ENCODE data around the gene SENP1.
A peak's percentile ranks its signal among the peaks of the same experiment; 100 is the strongest.

The SENP1 gene

GRCh38 chr12:48084066-48084465 lies 21.8 kb downstream of the SENP1 start:
- Histone ChIP-seq H3K79me2 (ENCODE audit: insufficient read depth, low read length) (no peaks in the 10 kb centered on the region), H2AFZ (ENCODE audit: low read depth, low read length, severe bottlenecking) (no peak overlapping the region), H3K27ac (ENCODE audit: low read depth, low read length) (no peak overlapping the region), H3K9me2 (replicated peaks; ENCODE audit: insufficient read depth, low read length) (no peaks in the 10 kb centered on the region), H4K20me1 (ENCODE audit: low read depth, low read length) (0 out of 2 replicates have a peak, but pooled peaks cover 3% of the 10 kb centered on the region), H3K4me2 (ENCODE audit: low read depth, low read length, poor library complexity, severe bottlenecking) (no peak overlapping the region), H3K9me3 (ENCODE audit: insufficient read depth, low read length) (no peaks in the 10 kb centered on the region), H3F3A (ENCODE audit: insufficient read depth) (no peaks in the 10 kb centered on the region), H3K9ac (ENCODE audit: low read length) (no peak overlapping the region), H3K27me3 (ENCODE audit: low read length) (no peaks in the 10 kb centered on the region), H3K36me3 (ENCODE audit: low read length) (peaks cover 60% of the 10 kb centered on the region), H3K4me3 (ENCODE audit: insufficient read depth, low read length, poor library complexity, severe bottlenecking) (no peak overlapping the region)
- TF ChIP-seq EZH2phosphoT487 (conservative IDR thresholded peaks at IDR 0.05; ENCODE audit: low read length), result no peak
- TF ChIP-seq, protein P1, sequence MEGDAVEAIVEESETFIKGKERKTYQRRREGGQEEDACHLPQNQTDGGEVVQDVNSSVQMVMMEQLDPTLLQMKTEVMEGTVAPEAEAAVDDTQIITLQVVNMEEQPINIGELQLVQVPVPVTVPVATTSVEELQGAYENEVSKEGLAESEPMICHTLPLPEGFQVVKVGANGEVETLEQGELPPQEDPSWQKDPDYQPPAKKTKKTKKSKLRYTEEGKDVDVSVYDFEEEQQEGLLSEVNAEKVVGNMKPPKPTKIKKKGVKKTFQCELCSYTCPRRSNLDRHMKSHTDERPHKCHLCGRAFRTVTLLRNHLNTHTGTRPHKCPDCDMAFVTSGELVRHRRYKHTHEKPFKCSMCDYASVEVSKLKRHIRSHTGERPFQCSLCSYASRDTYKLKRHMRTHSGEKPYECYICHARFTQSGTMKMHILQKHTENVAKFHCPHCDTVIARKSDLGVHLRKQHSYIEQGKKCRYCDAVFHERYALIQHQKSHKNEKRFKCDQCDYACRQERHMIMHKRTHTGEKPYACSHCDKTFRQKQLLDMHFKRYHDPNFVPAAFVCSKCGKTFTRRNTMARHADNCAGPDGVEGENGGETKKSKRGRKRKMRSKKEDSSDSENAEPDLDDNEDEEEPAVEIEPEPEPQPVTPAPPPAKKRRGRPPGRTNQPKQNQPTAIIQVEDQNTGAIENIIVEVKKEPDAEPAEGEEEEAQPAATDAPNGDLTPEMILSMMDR (IDR thresholded peaks at IDR 0.05; ENCODE audit: insufficient read depth, low read length, poor library complexity, severe bottlenecking), result peak; percentile 26

GRCh38 chr12:48080821-48081220 lies 25.1 kb downstream of the SENP1 start:
- H3K9me3 ChIP-seq (ENCODE audit: insufficient read depth, low read length), result no peaks in the 10 kb centered on the region
- H3K27ac ChIP-seq (ENCODE audit: low read depth, low read length), result no peak overlapping the region
- H3F3A ChIP-seq (ENCODE audit: insufficient read depth), result no peaks in the 10 kb centered on the region
- no peak overlapping the region for H3K4me3 ChIP-seq (ENCODE audit: insufficient read depth, low read length, poor library complexity, severe bottlenecking)
- no peak overlapping the region for H2AFZ ChIP-seq (ENCODE audit: low read depth, low read length, severe bottlenecking)
- no peaks in the 10 kb centered on the region for H3K79me2 ChIP-seq (ENCODE audit: insufficient read depth, low read length)
- TF ChIP-seq, protein P1 (IDR thresholded peaks at IDR 0.05; ENCODE audit: insufficient read depth, low read length, poor library complexity, severe bottlenecking), result no peak
- TF ChIP-seq EZH2phosphoT487 (conservative IDR thresholded peaks at IDR 0.05; ENCODE audit: low read length), result no peak
- 0 out of 2 replicates have a peak, but pooled peaks cover 3% of the 10 kb centered on the region for H4K20me1 ChIP-seq (ENCODE audit: low read depth, low read length)
- peaks cover 44% of the 10 kb centered on the region for H3K36me3 ChIP-seq (ENCODE audit: low read length)
- no peak overlapping the region for H3K9ac ChIP-seq (ENCODE audit: low read length)
- no peak overlapping the region for H3K4me2 ChIP-seq (ENCODE audit: low read depth, low read length, poor library complexity, severe bottlenecking)
- H3K27me3 ChIP-seq (ENCODE audit: low read length), result no peaks in the 10 kb centered on the region
- no peaks in the 10 kb centered on the region for H3K9me2 ChIP-seq (replicated peaks; ENCODE audit: insufficient read depth, low read length)

DNA sequence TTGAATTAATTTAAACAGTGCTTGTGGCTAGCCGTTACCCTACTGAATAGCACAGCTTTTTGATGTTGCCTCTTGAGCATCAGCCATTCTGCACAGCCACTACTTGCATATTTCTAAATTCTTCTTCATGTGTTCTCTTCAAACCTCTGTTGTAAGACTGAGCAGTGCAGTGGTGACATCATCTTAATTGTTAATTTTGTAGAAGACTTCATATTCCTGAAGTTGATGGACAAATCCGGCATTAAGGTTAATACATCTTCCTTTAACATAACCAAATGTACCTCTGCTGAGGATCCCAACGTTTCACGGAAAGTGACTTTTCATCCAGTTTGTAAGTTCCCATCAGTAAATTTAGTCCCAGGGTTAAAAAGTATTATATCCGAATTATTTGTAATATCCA lies 25.6 kb downstream of the SENP1 start:
- Histone ChIP-seq H3K4me3 (ENCODE audit: insufficient read depth, low read length, poor library complexity, severe bottlenecking) (no peak overlapping the region), H3K9ac (ENCODE audit: low read length) (no peak overlapping the region), H4K20me1 (ENCODE audit: low read depth, low read length) (0 out of 2 replicates have a peak, but pooled peaks cover 3% of the 10 kb centered on the region), H3K4me2 (ENCODE audit: low read depth, low read length, poor library complexity, severe bottlenecking) (no peak overlapping the region), H3K79me2 (ENCODE audit: insufficient read depth, low read length) (no peaks in the 10 kb centered on the region), H2AFZ (ENCODE audit: low read depth, low read length, severe bottlenecking) (no peak overlapping the region), H3K9me2 (replicated peaks; ENCODE audit: insufficient read depth, low read length) (no peaks in the 10 kb centered on the region), H3K27me3 (ENCODE audit: low read length) (no peaks in the 10 kb centered on the region), H3K27ac (ENCODE audit: low read depth, low read length) (no peak overlapping the region), H3K36me3 (ENCODE audit: low read length) (peaks cover 40% of the 10 kb centered on the region), H3F3A (ENCODE audit: insufficient read depth) (no peaks in the 10 kb centered on the region), H3K9me3 (ENCODE audit: insufficient read depth, low read length) (no peaks in the 10 kb centered on the region)
- TF ChIP-seq, protein P1 (IDR thresholded peaks at IDR 0.05; ENCODE audit: insufficient read depth, low read length, poor library complexity, severe bottlenecking), result no peak
- TF ChIP-seq EZH2phosphoT487 (conservative IDR thresholded peaks at IDR 0.05; ENCODE audit: low read length), result no peak

All from SU-DHL-6 (cell line).